ENCODE measurements around the gene ARSK.
"Not testable (repeated sequence)": the region's sequence is repeated elsewhere in the genome, so short reads cannot be mapped to it uniquely, and the experiment has no call there.

The ARSK gene

DNA sequence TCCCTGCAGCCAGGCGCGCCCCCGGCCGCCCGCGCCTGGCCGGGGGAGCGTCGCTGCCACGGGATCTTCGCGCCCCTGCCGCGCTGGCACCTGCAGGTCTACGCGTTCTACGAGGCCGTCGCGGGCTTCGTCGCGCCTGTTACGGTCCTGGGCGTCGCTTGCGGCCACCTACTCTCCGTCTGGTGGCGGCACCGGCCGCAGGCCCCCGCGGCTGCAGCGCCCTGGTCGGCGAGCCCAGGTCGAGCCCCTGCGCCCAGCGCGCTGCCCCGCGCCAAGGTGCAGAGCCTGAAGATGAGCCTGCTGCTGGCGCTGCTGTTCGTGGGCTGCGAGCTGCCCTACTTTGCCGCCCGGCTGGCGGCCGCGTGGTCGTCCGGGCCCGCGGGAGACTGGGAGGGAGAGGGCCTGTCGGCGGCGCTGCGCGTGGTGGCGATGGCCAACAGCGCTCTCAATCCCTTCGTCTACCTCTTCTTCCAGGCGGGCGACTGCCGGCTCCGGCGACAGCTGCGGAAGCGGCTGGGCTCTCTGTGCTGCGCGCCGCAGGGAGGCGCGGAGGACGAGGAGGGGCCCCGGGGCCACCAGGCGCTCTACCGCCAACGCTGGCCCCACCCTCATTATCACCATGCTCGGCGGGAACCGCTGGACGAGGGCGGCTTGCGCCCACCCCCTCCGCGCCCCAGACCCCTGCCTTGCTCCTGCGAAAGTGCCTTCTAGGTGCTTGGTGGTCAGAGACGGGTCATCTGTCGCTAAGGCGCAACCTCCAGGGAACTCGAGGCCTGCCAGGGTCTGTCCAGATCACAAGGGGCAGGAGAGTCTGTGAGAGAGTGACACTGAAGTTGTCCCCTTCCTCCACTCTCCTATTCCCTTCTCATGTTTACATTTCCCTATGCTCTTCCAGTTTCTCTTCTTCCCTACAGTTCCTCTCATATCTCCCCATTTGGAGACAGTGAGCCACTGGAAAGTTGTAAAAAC is 66.3 kb downstream of the ARSK start:
- peak in 1 of 2 experiments; percentile 28 for DNase-seq (ENCODE audit: low read depth in 2 of 2)

- no peak for DNase-seq (ENCODE audit: low read depth in 2 of 2)
Measured at GRCh38 chr5:95621839-95622629, 67.1 kb downstream of the ARSK start.

DNA sequence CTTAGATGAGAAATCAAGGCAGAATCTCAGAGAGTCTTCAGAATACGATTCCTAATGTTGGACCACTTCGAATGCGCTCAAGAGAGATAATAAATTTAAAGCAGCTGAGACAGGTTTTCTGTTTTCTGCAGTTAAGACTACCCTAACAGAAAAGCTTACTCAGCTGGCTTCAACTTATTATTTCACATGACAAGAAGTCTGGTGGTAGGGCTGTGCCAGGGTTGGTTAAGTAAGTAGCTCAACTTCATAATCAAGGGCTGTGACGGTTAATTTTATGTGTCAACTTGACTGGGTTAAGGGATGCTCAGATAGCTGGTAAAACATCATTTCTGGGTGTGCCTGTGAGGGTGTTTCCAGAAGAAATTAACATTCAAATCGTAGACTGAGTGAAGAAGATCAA is 68.8 kb downstream of the ARSK start:
- DNase-seq (ENCODE audit: low read depth in 2 of 2) = no peak

DNA sequence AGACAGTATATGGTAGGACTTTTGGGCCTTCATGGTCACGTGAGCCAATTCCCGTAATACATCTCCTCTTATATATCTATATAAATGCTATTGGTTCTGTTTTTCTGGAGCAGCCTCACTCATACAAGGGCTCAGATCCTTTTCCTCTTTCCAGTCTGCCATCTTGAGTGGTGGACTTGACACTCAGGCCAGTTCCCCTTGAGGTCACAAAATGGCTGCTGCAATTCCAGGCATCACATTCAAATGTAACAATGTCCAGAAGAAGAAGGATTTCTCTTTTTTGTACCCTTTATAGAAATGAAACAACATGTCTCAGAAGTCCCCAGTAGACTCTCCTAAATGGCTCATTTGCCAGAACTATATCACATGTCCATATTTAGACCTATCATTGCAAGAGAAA is 69.5 kb downstream of the ARSK start:
- DNase-seq (ENCODE audit: low read depth in 2 of 2) = no peak

GRCh38 chr5:95626701-95627100 is 71.8 kb downstream of the ARSK start:
- DNase-seq (ENCODE audit: low read depth in 2 of 2) = no peak

- DNase-seq (ENCODE audit: low read depth in 2 of 2) = no peak
Measured at GRCh38 chr5:95627971-95628810, 73.3 kb downstream of the ARSK start.

DNA sequence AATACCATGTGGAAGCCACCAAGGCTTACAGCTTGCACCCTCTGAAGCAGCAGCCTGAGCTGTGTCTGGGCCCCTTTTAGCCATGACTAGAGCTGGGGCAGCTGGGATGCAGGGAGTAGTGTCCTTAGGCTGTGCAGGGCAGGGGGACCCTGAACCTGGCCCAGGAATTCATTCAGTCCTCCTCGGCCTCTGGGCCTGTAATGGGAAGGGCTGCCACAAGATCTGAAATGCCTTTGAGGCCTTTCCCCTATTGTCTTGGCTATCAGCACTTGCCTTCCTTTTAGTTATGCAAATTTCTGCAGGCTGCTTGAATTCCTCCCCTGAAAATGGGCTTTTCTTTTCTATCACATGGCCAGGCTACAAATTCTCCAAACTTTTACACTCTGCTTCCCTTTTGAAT is 74.0 kb downstream of the ARSK start:
- DNase-seq (ENCODE audit: low read depth in 2 of 2) = no peak

DNA sequence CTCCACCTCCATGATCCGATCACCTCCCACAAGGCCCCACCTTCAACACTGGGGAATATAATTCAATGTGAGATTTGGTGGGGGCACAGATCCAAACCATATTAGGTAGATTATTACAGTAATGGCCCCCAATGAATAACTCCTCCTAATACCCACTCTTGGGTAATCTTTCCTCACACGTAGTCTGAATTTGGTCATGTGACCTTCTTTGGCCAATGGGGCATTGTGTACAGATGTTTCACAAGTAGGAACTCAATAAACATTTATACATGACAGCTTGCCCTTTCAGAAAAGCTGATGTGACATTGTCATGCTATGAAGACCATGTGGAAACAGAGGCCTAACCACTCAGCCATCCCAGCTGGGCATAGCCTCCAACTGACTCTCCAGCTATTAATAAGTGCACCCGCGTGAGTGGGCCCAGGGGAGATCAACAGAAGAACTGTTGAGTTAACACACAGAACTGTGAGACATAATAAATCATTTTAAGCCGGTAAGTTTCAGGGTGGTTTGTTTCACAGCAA is 75.6 kb downstream of the ARSK start:
- no peak for DNase-seq (ENCODE audit: low read depth in 2 of 2)

GRCh38 chr5:95631255-95631958 is 76.5 kb downstream of the ARSK start:
- DNase-seq (ENCODE audit: low read depth in 2 of 2) = no peak

DNA sequence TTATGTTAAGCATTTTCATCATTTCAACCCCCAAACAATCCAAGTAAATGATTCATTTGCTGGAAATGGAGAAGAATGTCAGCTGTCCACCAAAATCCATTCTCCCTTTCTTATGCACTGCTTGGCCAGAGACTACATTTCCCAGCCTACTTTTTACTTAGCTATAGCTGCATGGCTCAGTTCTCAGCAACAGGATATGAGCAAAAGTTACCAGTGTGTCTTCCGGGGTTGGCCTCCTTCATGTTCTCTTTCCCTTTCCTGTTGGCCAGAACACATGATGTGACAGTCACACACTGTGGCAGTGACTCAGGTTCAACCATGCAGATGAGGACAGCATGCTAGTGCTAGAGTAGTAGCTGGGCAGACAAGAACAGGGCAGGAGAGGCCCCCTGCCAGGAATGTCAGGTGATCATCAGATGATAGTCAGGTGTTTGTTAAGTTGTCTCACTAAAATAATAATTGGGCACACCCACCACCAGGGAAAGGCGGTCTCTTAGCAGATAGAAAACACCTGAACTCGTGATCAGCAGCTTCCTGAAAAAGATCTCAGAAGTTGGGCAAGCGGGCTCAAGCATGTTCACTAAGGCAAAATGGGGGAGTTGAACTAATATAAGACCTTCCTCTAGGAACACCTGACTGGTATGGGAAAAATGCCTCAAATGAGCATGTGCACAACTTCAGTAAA is 77.2 kb downstream of the ARSK start:
- DNase-seq (ENCODE audit: low read depth in 2 of 2) = peak; percentile 48 to 56

DNA sequence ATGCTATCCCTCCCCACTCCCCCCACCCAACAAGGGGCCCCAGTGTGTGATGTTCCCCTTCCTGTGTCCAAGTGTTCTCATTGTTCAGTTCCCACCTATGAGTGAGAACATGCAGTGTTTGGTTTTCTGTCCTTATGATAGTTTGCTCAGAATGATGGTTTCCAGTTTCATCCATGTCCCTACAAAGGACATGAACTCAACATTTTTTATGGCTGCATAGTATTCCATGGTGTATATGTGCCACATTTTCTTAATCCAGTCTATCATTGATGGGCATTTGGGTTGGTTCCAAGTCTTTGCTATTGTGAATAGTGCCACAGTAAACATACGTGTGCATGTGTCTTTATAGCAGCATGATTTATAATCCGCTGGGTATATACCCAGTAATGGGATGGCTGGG is 78.0 kb downstream of the ARSK start:
- DNase-seq (ENCODE audit: low read depth in 2 of 2) = not testable (repeated sequence)

DNA sequence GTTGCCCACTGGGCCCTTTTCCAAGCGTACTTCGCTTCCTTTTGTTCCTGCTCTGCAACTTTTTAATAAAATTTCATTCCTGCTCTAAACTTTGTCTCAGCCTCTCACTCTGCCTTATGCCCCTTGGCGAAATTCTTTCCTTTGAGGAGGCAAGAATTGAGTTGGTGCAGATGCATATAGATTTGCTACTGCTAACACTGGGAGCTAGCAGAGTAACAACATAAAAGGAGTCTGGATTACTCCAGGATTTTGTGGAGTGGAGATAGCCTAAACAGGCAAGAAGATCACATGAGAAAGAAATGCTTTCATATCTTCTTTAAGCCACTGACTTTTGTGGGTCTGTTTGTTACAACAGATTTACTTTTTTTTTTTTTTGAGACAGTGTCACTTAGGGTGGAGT is 78.8 kb downstream of the ARSK start:
- no peak for DNase-seq (ENCODE audit: low read depth in 2 of 2)

- DNase-seq (ENCODE audit: low read depth in 2 of 2) = no peak
Measured at GRCh38 chr5:95634081-95634480, 79.2 kb downstream of the ARSK start.

GRCh38 chr5:95638632-95639031 is 83.7 kb downstream of the ARSK start:
- DNase-seq (ENCODE audit: low read depth in 2 of 2) = no peak

DNA sequence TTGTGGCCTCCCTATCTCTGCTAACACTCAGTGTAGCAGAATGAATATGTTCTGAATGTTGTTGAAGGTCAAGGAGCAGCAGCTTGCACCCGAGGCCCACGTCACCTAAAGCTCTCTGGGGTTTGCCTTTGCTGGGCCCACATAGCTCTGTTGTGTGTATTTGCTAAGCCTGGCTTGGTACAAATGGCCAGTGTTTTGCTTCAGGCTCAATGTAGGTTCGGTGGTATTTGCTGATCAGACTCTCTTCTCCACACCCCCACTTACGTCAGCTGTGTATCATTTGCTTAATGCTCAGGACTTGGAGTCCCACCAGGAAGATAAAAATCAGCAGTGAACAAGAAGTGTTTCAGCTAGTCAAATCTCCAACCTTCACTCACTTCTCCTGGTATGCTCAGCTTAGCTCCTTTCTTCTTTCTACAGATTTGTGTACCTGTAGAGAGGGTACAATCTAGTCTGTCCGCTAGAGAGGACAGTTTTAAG is 86.9 kb downstream of the ARSK start:
- DNase-seq (ENCODE audit: low read depth in 2 of 2) = no peak

GRCh38 chr5:95643152-95643551 is 88.3 kb downstream of the ARSK start:
- DNase-seq (ENCODE audit: low read depth in 2 of 2) = no peak

DNA sequence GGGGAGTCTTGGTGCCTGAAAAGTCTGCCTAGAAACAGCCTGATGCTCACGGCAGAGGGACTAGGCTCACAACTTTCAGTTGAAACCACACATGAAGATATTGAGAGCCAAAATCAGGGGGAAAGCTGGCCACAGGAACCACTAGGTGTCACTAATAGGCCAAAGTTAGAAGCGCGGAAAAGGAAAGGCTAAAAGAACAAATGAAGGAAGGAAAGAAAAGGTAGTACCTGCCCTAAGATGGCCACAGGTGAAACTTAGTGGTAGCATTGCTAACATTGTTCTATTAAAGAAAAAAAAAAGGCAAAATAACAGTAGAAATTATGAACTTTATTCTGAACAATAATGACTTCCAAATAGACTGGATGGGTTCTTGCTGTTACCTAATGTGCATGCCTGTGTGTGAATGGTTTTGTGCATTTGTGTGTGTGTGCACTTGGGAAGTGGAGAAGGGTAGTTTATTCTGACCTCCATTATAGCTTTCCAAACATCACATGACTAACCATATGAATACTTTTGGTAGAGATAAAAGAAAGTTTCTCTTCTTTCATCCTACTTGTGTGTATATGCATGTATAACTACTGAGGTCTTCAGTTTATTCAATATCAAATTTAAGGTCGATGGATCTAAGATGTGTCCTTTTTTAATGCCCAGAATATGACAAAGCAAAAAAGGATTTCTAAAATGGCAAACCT is 89.6 kb downstream of the ARSK start:
- DNase-seq (ENCODE audit: low read depth in 2 of 2) = peak in 1 of 2 experiments; percentile 26

DNA sequence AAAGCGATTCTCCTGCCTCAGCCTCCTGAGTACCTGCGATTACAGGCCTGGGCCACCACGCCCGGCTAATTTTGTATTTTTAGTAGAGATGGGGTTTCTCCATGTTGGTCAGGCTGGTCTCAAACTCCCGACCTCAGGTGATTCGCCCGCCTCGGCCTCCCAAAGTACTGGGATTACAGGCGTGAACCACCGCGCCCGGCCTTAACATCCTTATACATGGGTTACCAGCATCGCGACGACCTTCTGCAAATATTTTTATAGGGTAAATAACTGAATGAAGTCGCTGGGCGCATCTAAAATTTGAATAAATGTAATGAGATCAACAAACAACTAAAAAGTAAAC is 91.3 kb downstream of the ARSK start:
- not testable (repeated sequence) for DNase-seq (ENCODE audit: low read depth in 2 of 2)

DNA sequence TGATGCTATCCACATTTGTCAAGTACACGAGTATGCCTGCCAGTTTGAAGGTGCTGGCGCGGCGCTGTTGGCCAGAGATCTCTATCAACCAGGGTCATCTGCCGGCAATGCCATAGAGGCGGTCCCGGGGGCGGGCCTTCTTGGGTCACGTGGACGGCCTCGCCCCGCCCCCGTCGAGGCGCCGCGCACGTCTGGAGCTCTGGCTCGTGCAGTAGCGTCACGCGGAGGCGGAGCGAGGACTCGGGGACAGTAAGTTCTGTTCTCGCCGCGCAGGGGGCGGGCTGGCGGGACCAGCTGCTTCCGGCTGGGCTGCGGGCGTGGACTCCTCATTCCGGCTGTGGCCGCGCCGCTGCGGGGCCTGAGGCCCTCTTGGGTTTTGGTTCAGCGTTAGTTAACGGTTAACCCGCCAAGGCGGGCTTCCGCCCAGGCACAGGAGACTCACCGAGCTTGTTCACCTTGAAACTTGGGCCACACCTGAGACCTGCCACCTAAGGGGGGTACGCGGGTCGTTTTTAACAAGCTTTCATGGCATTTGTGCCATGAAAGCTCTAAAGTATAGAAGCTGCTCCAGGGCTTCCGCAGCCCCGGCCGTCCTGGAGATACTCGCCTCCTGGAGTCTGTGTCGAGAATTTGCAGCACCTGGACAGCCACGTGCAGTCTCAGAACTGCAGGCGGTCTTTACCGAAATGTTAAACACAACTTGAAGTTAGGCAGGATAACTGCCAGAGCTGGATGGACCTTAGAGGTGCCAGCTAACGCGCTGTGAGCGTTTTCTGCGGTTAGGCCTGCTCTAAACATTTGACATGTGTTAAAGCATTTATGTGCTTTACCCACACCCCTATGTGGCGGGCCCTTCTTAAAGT is 91.9 kb downstream of the ARSK start, which contains the start of gene RFESD:
Gene RFESD, plus strand, starts transcription at position 209 of the 863 bp plus-strand sequence. CDS start 5,495 bp downstream, outside the sequence.
- DNase-seq (ENCODE audit: low read depth in 2 of 2) = peak; percentile 88 to 95
